Activated CD4-positive, alpha-beta T cell treated with anti-CD3 and anti-CD28 coated beads, Interleukin-2, Interleukin-4, amounts not matched to agents 100 ng/mL and 50 ng/mL, durations not matched to agents 16 hours and 8 hours (primary cell): ENCODE data around the gene TNFRSF13B.
"Not testable (repeated sequence)": the region's sequence is repeated elsewhere in the genome, so short reads cannot be mapped to it uniquely, and the experiment has no call there.

Experiments
- DNase-seq: peaks from one replicate; pipeline ENCODE4 v3.0.0-alpha.2; 2020; ENCODE audit warnings: low spot score

Gene TNFRSF13B

GRCh38 chr17:17004997-17005614 is 33.2 kb upstream of the TNFRSF13B start:
- DNase-seq = not testable (repeated sequence)

- no peak for DNase-seq
Observed at GRCh38 chr17:17004251-17004996, 32.5 kb upstream of the TNFRSF13B start.

GRCh38 chr17:17002731-17003715 is 31.1 kb upstream of the TNFRSF13B start:
- DNase-seq = not testable (repeated sequence)

GRCh38 chr17:17001874-17002520 is 30.1 kb upstream of the TNFRSF13B start:
- peak; percentile 80 for DNase-seq

GRCh38 chr17:17001076-17001777 is 29.3 kb upstream of the TNFRSF13B start:
- no peak for DNase-seq

GRCh38 chr17:16999931-17000625 is 28.2 kb upstream of the TNFRSF13B start:
- no peak for DNase-seq

- peak; percentile 3 for DNase-seq
Observed at GRCh38 chr17:16997514-16998429, 25.9 kb upstream of the TNFRSF13B start.

GRCh38 chr17:16996726-16997125 is 24.8 kb upstream of the TNFRSF13B start:
- DNase-seq = not testable (repeated sequence)

- no peak for DNase-seq
Observed at GRCh38 chr17:16995930-16996329, 24.0 kb upstream of the TNFRSF13B start.

GRCh38 chr17:16994631-16995030 is 22.7 kb upstream of the TNFRSF13B start:
- DNase-seq = no peak

GRCh38 chr17:16991349-16992009 is 19.6 kb upstream of the TNFRSF13B start:
- peak; percentile 85 for DNase-seq

GRCh38 chr17:16989953-16990860 is 18.3 kb upstream of the TNFRSF13B start:
- DNase-seq = no peak

GRCh38 chr17:16989230-16989952 is 17.5 kb upstream of the TNFRSF13B start:
- DNase-seq = peak; percentile 56

- DNase-seq = peak; percentile 70
Observed at GRCh38 chr17:16988749-16989229, 16.9 kb upstream of the TNFRSF13B start.

- DNase-seq = peak; percentile 88
Observed at GRCh38 chr17:16987830-16988601, 16.1 kb upstream of the TNFRSF13B start.
